NT2/D1 (cell line): ENCODE data around the gene ROBO2.

Source experiments
- YY1 ChIP-seq: IDR thresholded peaks from 2 replicates; pipeline ENCODE4 v1.6.1; 2011; ENCODE audit not compliant: insufficient read length, insufficient read depth
- ZNF274 ChIP-seq: IDR thresholded peaks from 2 replicates; pipeline ENCODE4 v1.6.1; 2011; ENCODE audit warnings: mild to moderate bottlenecking, low read depth, low read length

GRCh38 chr3:77686560-77686959, 646.7 kb downstream of the ROBO2 start:
- no peak for TF ChIP-seq YY1
- TF ChIP-seq ZNF274 = no peak
